GM12875 (cell line): ENCODE results near the gene SLC25A38.
A peak's percentile ranks its signal among the peaks of the same experiment; 100 is the strongest.

Source experiments
- H3K4me3 ChIP-seq: one replicate; pipeline ENCODE4 v1.5.1; 2011; ENCODE audit warnings: low read depth, low read length, control low read depth
- CTCF ChIP-seq: IDR thresholded peaks from 2 replicates; pipeline ENCODE4 v1.5.1; 2011; ENCODE audit warnings: low read depth, mild to moderate bottlenecking, control low read depth, inconsistent platforms, low read length, moderate library complexity, borderline replicate concordance; ENCODE audit not compliant: insufficient read depth

Gene SLC25A38

GRCh38 chr3:39401983-39402382 lies 18.8 kb downstream of the SLC25A38 start:
- H3K4me3 ChIP-seq, result no peak overlapping the region
- TF ChIP-seq CTCF, result no peak

- TF ChIP-seq CTCF, result no peak
- no peak overlapping the region for H3K4me3 ChIP-seq
Measured at GRCh38 chr3:39404943-39405686, 21.9 kb downstream of the SLC25A38 start.

- TF ChIP-seq CTCF, result no peak
- no peak overlapping the region for H3K4me3 ChIP-seq
Measured at GRCh38 chr3:39405687-39406367, 22.7 kb downstream of the SLC25A38 start.

- peak; percentile 49 for TF ChIP-seq CTCF
- H3K4me3 ChIP-seq, result peak within 1 kb of the TSS; percentile 84
Measured at GRCh38 chr3:39406368-39407258, 23.4 kb downstream of the SLC25A38 start, which contains the start of gene RPSA. Gene RPSA (plus strand): TSS chr3:39406720. CDS start chr3:39407654, 934 bp downstream.

GRCh38 chr3:39407259-39407629 lies 24.1 kb downstream of the SLC25A38 start:
- no peak for TF ChIP-seq CTCF
- H3K4me3 ChIP-seq, result peak overlapping the region; percentile 84

- H3K4me3 ChIP-seq, result peak overlapping the region; percentile 84
- no peak for TF ChIP-seq CTCF
Measured at GRCh38 chr3:39407773-39408492, 24.8 kb downstream of the SLC25A38 start.
